Activated CD4-positive, CD25-positive, alpha-beta regulatory T cell treated with anti-CD3 and anti-CD28 coated beads, Interleukin-2, amount 50 U/mL, for 16 hours (primary cell): ENCODE results near the gene ATOH1.

Experiments used
- DNase-seq: peaks from one replicate; pipeline ENCODE4 v3.0.0-alpha.2; 2020; ENCODE audit warnings: low read depth, low spot score

Gene ATOH1, protein sequence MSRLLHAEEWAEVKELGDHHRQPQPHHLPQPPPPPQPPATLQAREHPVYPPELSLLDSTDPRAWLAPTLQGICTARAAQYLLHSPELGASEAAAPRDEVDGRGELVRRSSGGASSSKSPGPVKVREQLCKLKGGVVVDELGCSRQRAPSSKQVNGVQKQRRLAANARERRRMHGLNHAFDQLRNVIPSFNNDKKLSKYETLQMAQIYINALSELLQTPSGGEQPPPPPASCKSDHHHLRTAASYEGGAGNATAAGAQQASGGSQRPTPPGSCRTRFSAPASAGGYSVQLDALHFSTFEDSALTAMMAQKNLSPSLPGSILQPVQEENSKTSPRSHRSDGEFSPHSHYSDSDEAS

DNA sequence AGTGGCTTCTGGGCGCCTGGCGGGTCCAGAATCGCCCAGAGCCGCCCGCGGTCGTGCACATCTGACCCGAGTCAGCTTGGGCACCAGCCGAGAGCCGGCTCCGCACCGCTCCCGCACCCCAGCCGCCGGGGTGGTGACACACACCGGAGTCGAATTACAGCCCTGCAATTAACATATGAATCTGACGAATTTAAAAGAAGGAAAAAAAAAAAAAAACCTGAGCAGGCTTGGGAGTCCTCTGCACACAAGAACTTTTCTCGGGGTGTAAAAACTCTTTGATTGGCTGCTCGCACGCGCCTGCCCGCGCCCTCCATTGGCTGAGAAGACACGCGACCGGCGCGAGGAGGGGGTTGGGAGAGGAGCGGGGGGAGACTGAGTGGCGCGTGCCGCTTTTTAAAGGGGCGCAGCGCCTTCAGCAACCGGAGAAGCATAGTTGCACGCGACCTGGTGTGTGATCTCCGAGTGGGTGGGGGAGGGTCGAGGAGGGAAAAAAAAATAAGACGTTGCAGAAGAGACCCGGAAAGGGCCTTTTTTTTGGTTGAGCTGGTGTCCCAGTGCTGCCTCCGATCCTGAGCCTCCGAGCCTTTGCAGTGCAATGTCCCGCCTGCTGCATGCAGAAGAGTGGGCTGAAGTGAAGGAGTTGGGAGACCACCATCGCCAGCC lies at the start of gene ATOH1:
TSS of gene ATOH1 (plus strand) at position 422 of the 663 bp plus-strand sequence. CDS start at position 596, 174 bp downstream.
- DNase-seq, result no peak

- no peak for DNase-seq
These were observed 49.3 kb upstream of the ATOH1 start for GRCh38 chr4:93779228-93779627.

GRCh38 chr4:93780080-93780479 lies 48.5 kb upstream of the ATOH1 start:
- DNase-seq, result no peak

DNA sequence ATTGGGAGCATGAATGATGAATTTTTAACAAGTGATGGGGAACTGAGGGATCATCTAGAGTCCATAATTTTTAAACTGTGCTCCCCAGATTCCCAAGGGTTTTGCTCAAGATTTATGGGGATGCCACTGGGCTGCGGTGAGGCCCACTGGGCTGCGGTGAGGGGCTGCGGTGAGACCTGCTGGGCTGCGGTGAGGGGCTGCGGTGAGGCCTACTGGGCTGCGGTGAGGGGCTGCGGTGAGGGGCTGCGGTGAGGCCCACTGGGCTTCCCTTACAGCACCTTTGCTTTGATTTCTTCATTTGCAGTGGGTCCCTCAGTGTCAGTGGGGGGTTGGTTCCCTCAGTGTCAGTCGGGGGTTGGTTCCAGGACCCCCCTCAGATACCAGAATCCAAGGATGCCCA lies 47.4 kb upstream of the ATOH1 start:
- no peak for DNase-seq

DNA sequence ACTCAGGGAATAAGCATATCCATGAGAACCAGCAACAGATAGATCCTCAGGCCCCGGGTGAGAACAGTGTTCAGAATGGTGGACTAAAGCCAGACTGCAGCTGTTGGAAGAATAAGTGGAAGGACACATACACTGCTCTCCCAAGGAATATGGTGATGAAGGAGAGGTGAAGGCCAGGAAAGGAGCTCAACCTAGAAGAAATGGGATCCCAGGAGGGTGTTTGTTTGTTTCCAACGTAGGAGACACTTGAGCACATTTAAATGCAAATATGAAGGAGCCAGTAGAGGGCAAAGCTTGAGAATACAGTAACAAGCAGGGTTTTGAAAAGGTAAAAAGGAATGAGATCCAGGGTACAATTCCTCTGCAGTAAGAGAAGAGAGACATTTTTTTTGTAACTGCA lies 42.4 kb upstream of the ATOH1 start:
- DNase-seq, result no peak

DNA sequence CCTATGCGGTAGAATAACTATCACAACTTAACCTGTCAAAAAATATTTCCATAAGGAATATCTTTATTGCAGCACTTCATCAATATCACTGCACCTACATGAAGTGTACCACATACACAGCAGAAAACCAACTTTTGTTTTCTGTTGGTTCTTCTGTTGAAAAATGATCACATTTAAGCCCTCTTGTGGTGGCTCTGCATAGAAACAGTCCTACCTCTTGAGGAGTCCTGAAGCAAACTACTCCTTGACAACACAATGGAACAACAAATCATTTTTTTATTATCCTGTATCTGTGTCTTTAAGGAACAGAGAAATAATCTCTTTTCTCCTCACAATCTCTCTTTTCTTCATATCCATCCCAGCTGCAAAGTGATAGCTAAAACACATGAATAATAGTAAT lies 39.8 kb upstream of the ATOH1 start:
- DNase-seq, result no peak

DNA sequence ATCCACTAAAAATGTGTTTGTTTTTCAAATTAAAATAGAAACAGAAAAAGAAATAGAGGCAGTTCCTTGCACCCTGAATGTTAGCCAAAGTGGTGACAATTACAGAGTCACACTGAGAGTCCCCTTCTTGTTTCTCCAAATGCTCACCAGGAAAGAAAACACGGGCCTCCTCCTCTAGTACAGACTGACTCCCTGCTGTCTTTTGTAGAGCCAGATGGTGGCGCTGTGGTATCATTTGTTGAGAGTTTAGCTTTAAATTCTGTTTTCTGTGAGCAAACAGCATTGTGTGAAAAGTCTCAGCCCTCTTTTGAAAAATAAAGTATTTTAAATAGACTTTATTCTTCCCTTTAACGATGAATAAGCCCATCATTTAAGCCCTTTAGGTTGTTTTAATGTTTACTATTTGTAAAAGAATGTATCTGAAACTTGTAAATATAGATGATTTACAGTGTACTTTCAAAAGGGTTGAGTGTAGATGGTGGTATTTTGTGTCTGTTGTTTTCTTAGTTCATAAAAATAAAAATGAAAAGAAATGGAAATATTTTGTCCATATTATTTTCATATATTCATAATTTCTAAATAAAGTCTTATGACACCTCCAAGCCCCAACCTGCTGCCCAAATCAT lies 36.9 kb upstream of the ATOH1 start:
- DNase-seq, result no peak

GRCh38 chr4:93802045-93802444 lies 26.5 kb upstream of the ATOH1 start:
- DNase-seq, result no peak

DNA sequence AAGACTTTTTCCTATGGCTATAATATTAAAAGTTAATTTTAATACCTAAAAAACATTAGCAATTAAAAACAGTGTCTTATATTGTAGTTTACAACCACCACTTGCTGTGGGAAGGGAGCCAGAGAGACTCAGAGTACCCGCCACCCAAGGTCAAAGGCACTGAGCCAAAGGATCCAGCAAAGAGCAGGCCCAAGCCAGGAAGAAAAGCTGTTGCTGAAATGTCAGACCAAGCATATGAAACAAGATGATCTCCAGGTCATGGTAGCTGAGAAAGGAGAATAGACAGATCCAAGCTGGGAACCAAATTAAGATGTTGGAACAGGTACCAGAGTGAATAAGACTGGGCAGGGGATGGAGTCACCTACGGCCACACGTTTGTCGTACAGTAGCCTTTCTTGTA lies 18.8 kb upstream of the ATOH1 start:
- DNase-seq, result no peak

- DNase-seq, result no peak
These were observed 18.1 kb upstream of the ATOH1 start for GRCh38 chr4:93810340-93810992.

GRCh38 chr4:93813092-93813491 lies 15.5 kb upstream of the ATOH1 start:
- no peak for DNase-seq

DNA sequence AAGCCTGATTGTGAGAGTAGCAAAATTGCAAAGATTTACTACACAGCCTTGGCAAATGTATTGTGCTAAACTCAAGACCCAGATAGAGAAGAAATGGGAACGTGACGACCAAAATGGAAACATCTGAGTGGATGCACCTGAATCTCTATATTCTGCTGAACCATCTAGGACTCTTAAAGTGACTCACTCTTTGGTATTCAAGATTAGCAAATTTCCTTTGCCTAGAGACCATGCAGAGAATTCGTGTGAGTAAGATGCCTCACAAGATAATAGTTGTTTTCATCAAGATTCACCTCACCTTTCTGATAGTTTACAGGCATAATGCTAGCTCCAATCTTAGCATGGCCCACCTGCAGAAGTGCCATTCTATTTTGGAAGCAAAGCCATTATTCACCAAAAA lies 14.4 kb upstream of the ATOH1 start:
- no peak for DNase-seq

GRCh38 chr4:93814722-93815121 lies 13.8 kb upstream of the ATOH1 start:
- no peak for DNase-seq

DNA sequence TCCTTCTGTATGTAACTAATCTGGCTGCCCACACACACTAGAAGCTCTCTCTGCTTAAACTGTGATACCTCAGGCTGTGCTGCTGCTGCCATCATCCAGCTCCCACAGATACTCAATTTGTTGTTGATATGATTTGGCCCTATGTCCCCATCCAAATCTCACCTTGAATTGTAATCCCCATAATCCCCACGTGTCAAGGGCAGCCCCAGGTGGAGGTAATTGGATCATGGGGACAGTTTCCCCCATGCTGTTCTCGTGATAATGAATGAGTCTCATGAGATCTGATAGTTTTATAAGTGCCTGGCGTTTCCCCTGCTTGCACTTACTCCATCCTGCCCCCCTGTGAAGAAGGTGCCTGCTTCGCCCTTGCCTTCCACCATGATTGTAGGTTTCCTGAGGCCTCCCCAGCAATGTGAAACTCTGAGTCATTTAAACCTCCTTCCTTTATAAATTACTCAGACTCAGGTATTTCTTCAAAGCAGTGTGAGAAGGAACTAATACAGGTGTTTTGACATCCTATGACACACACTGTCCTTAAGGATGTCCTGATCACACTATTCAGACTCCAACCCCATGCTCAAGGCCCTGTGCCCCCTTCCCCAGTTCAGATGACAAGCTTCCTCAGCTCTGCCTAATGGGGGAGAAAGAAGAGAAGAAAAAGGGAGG lies 2.9 kb upstream of the ATOH1 start:
- DNase-seq, result no peak

DNA sequence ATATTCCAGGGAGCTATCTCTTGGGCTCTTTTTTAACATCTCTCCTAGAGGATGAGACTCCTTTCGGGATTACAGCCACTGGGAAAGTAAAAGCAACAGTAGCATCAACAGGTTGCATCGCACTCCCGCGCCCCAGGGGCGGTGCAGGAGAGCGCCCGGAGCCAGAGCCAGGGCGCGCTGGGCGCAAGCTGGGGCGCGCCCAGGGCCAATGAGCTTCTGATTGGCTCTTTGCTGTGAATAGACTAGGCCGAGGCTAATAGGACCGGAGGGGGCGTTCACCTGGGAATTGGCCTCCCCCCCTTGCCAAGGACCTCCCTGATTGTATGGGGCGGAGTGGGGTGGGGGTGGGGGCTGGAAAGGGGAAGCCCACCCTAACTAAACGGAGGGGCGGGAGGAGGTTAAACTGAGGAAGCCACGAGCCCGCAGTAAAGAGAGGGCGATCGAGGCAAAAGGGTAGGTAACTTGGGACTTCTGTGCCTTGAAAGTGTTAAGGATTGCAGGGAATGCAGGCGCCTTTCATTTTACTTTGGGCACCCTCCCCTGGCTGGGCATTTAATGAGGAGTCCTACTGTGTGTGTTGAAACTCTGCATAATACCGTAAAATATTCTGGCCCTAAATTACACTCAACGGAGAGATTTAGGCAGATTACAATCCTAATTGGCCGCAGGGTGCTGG lies 1.1 kb upstream of the ATOH1 start:
- no peak for DNase-seq

- DNase-seq, result no peak
These were observed 654 bp downstream of the ATOH1 start for GRCh38 chr4:93828995-93829819.

DNA sequence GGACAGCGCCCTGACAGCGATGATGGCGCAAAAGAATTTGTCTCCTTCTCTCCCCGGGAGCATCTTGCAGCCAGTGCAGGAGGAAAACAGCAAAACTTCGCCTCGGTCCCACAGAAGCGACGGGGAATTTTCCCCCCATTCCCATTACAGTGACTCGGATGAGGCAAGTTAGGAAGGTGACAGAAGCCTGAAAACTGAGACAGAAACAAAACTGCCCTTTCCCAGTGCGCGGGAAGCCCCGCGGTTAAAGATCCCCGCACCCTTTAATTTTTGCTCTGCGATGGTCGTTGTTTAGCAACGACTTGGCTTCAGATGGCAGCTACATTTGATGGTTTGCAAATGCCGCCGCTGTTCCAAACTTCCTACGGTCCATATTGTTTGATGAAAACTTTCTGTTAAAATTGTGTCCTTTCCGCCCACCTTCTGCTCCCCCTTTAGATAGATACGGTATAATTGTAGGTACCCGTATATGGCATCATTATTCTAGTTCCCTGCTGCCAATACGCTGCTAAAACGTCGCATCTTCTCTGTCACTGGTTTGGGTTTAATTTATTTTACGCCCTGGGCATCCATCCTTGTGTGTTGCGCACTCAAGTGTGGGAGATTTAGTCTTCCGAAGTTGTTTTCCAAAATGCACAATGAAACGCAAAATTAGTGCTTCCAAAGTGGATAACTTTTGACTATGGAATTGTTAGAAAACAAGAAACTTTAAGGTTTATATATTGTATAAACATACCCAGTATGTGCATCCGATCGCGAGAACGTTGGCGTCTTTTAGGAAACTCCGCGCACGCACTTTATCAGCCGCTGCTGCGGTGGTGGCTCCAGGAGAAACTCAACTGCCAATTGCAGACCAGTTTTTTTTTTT lies 1.5 kb downstream of the ATOH1 start:
- no peak for DNase-seq

GRCh38 chr4:93831716-93832496 lies 3.4 kb downstream of the ATOH1 start:
- DNase-seq, result no peak
